ENCODE data around the gene NRROS. TPM values are rescaled to one million over a fixed set of nuclear protein-coding genes. Genes with fewer than 3 reads are reported as not detected.

Gene NRROS
- total RNA-seq, 1 experiment from 2014 or later = 2.5 TPM

- DNase-seq (ENCODE audit: low read depth) = no peak
These were observed 7.2 kb downstream of the NRROS start for GRCh38 chr3:196646666-196647216.

GRCh38 chr3:196650740-196651311 is 11.3 kb downstream of the NRROS start:
- DNase-seq (ENCODE audit: low read depth) = peak; percentile 98

- no peak for DNase-seq (ENCODE audit: low read depth)
These were observed 12.3 kb downstream of the NRROS start for GRCh38 chr3:196651819-196652218.

GRCh38 chr3:196652961-196653795 is 13.7 kb downstream of the NRROS start:
- no peak for DNase-seq (ENCODE audit: low read depth)

- DNase-seq (ENCODE audit: low read depth) = no peak
These were observed 14.7 kb downstream of the NRROS start for GRCh38 chr3:196654006-196654734.

- DNase-seq (ENCODE audit: low read depth) = peak; percentile 95
These were observed 15.2 kb downstream of the NRROS start for GRCh38 chr3:196654735-196655090.

- no peak for DNase-seq (ENCODE audit: low read depth)
These were observed 16.0 kb downstream of the NRROS start for GRCh38 chr3:196655496-196655895.

- no peak for DNase-seq (ENCODE audit: low read depth)
These were observed 16.7 kb downstream of the NRROS start for GRCh38 chr3:196656213-196656612.

GRCh38 chr3:196659901-196660351 is 20.4 kb downstream of the NRROS start:
- no peak for DNase-seq (ENCODE audit: low read depth)

GRCh38 chr3:196660381-196661166 is 21.1 kb downstream of the NRROS start:
- no peak for DNase-seq (ENCODE audit: low read depth)

- no peak for DNase-seq (ENCODE audit: low read depth)
These were observed 21.9 kb downstream of the NRROS start for GRCh38 chr3:196661400-196661799.

GRCh38 chr3:196662033-196662432 is 22.5 kb downstream of the NRROS start:
- DNase-seq (ENCODE audit: low read depth) = peak; percentile 42

- no peak for DNase-seq (ENCODE audit: low read depth)
These were observed 23.4 kb downstream of the NRROS start for GRCh38 chr3:196662711-196663571.

GRCh38 chr3:196666001-196666867 is 26.7 kb downstream of the NRROS start:
- peak; percentile 93 for DNase-seq (ENCODE audit: low read depth)

- DNase-seq (ENCODE audit: low read depth) = no peak
These were observed 27.7 kb downstream of the NRROS start for GRCh38 chr3:196667056-196667825.

- no peak for DNase-seq (ENCODE audit: low read depth)
These were observed 30.8 kb downstream of the NRROS start for GRCh38 chr3:196670339-196670738.

- no peak for DNase-seq (ENCODE audit: low read depth)
These were observed 34.1 kb downstream of the NRROS start for GRCh38 chr3:196673632-196674031.

GRCh38 chr3:196677353-196677752 is 37.9 kb downstream of the NRROS start:
- DNase-seq (ENCODE audit: low read depth) = no peak

- no peak for DNase-seq (ENCODE audit: low read depth)
These were observed 38.4 kb downstream of the NRROS start for GRCh38 chr3:196677931-196678330.
